Neural progenitor cell (in vitro differentiated cells): ENCODE measurements around the gene ACTBL2. TPM values are rescaled to one million over a fixed set of nuclear protein-coding genes. Genes with fewer than 3 reads are reported as not detected.

ENCODE experiments used
- DNase-seq: peaks from one replicate; pipeline ENCODE4 v3.0.0-alpha.2; 2016; ENCODE audit warnings: low spot score
- H2AFZ ChIP-seq: fragments of 200-600 bp; sonication (generic); replicated peaks from 2 replicates; pipeline ENCODE4 v1.6.1; 2016; ENCODE audit warnings: antibody characterized with exemption
- H3F3A ChIP-seq: fragments of 200-600 bp; sonication (generic); 2 replicates; pipeline ENCODE4 v1.6.1; 2016; ENCODE audit warnings: antibody characterized with exemption, low read depth
- H3K27ac ChIP-seq: fragments of 200-600 bp; sonication (generic); 2 replicates; pipeline ENCODE4 v1.5.1; 2016; ENCODE audit warnings: mild to moderate bottlenecking
- H3K27me3 ChIP-seq: fragments of 200-600 bp; sonication (generic); 2 replicates; pipeline ENCODE4 v1.6.1; 2016; ENCODE audit warnings: mild to moderate bottlenecking, moderate library complexity
- H3K36me3 ChIP-seq: fragments of 200-600 bp; sonication (generic); 2 replicates; pipeline ENCODE4 v1.5.1; 2016
- H3K4me1 ChIP-seq: fragments of 200-600 bp; sonication (generic); 2 replicates; pipeline ENCODE4 v1.6.1; 2016; ENCODE audit warnings: mixed run types
- H3K4me2 ChIP-seq: fragments of 200-600 bp; sonication (generic); 2 replicates; pipeline ENCODE4 v1.6.1; 2016
- H3K4me3 ChIP-seq: fragments of 200-600 bp; sonication (generic); 2 replicates; pipeline ENCODE4 v1.5.1; 2016
- H3K79me2 ChIP-seq: fragments of 200-600 bp; sonication (generic); 2 replicates; pipeline ENCODE4 v1.6.1; 2016; ENCODE audit warnings: low read depth
- H3K9ac ChIP-seq: fragments of 200-600 bp; sonication (generic); 2 replicates; pipeline ENCODE4 v1.6.1; 2016
- H3K9me3 ChIP-seq: fragments of 200-600 bp; sonication (generic); 2 replicates; pipeline ENCODE4 v1.5.1; 2016; ENCODE audit warnings: low read depth
- H4K20me1 ChIP-seq: fragments of 200-600 bp; sonication (generic); 2 replicates; pipeline ENCODE4 v1.6.1; 2016; ENCODE audit warnings: low read depth
- H3K27ac Mint-ChIP-seq: 3 replicates; pipeline ENCODE4 v1.8.0; 2021; ENCODE audit warnings: mixed read lengths
- H3K27me3 Mint-ChIP-seq: 2 replicates; pipeline ENCODE4 v1.8.0; 2022; ENCODE audit warnings: low read depth, mild to moderate bottlenecking, inconsistent platforms, moderate library complexity, mixed read lengths; ENCODE audit not compliant: insufficient read depth
- H3K36me3 Mint-ChIP-seq: 3 replicates; pipeline ENCODE4 v1.8.0; 2021; ENCODE audit warnings: mixed read lengths
- H3K4me1 Mint-ChIP-seq: 3 replicates; pipeline ENCODE4 v1.8.0; 2021; ENCODE audit warnings: mixed read lengths
- H3K4me3 Mint-ChIP-seq: 3 replicates; pipeline ENCODE4 v1.8.0; 2021; ENCODE audit warnings: mild to moderate bottlenecking, moderate library complexity, mixed read lengths
- H3K9me3 Mint-ChIP-seq: 3 replicates; pipeline ENCODE4 v1.8.0; 2020; ENCODE audit warnings: mixed read lengths
- EZH2 ChIP-seq: fragments of 200-600 bp; sonication (generic); IDR thresholded peaks from 2 replicates; pipeline ENCODE4 v1.6.1; 2017; ENCODE audit warnings: antibody characterized with exemption, mild to moderate bottlenecking, moderate library complexity
- EZH2phosphoT487 ChIP-seq: fragments of 200-600 bp; sonication (generic); IDR thresholded peaks from 2 replicates; pipeline ENCODE4 v1.6.1; 2017; ENCODE audit warnings: antibody characterized with exemption
- total RNA-seq: library from RNA; depleted of rRNA; stranded (reverse); fragments of >200 nt; gene quantifications from 2 replicates; pipeline ENCODE4 v1.2.3, GENCODE V29; 2015; ENCODE audit warnings: low replicate concordance
- TF ChIP-seq, protein P1 (sequence below): fragments of 200-600 bp; sonication (generic); IDR thresholded peaks from 2 replicates; pipeline ENCODE4 v1.5.1; 2017; ENCODE audit warnings: antibody characterized with exemption, mild to moderate bottlenecking

ACTBL2 gene
- total RNA-seq, result not detected in 2 replicates

GRCh38 chr5:57482671-57483106 is at the start of gene ACTBL2:
ACTBL2 (minus strand) TSS chr5:57482811; CDS start chr5:57482707, 104 bp downstream.
- Histone ChIP-seq H3K27ac (no peak within 1 kb of the TSS), H3K4me3 (no peak within 1 kb of the TSS), H3K36me3 (no peaks in the 10 kb centered on the region), H3K9me3 (no peaks in the 10 kb centered on the region), H2AFZ (no peak within 1 kb of the TSS), H3K27me3 (no peaks in the 10 kb centered on the region), H3K4me1 (no peaks in the 10 kb centered on the region), H3F3A (no peaks in the 10 kb centered on the region), H3K4me2 (no peak within 1 kb of the TSS), H3K79me2 (no peaks in the 10 kb centered on the region), H4K20me1 (no peaks in the 10 kb centered on the region), H3K9ac (no peak within 1 kb of the TSS)
- DNase-seq, result no peak
- H3K4me3 Mint-ChIP-seq, result no peak within 1 kb of the TSS
- H3K4me1 Mint-ChIP-seq, result no peaks in the 10 kb centered on the region
- peaks cover 1% of the 10 kb centered on the region for H3K9me3 Mint-ChIP-seq
- no peak within 1 kb of the TSS for H3K27ac Mint-ChIP-seq
- TF ChIP-seq, protein P1, sequence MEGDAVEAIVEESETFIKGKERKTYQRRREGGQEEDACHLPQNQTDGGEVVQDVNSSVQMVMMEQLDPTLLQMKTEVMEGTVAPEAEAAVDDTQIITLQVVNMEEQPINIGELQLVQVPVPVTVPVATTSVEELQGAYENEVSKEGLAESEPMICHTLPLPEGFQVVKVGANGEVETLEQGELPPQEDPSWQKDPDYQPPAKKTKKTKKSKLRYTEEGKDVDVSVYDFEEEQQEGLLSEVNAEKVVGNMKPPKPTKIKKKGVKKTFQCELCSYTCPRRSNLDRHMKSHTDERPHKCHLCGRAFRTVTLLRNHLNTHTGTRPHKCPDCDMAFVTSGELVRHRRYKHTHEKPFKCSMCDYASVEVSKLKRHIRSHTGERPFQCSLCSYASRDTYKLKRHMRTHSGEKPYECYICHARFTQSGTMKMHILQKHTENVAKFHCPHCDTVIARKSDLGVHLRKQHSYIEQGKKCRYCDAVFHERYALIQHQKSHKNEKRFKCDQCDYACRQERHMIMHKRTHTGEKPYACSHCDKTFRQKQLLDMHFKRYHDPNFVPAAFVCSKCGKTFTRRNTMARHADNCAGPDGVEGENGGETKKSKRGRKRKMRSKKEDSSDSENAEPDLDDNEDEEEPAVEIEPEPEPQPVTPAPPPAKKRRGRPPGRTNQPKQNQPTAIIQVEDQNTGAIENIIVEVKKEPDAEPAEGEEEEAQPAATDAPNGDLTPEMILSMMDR, result no peak
- TF ChIP-seq EZH2phosphoT487 (no peak), EZH2 (no peak)
- H3K27me3 Mint-ChIP-seq, result no peaks in the 10 kb centered on the region
- no peaks in the 10 kb centered on the region for H3K36me3 Mint-ChIP-seq

- Histone ChIP-seq H3K4me1 (no peaks in the 10 kb centered on the region), H3K9ac (no peak overlapping the region), H3K4me3 (no peak overlapping the region), H3K79me2 (no peaks in the 10 kb centered on the region), H2AFZ (no peak overlapping the region), H3K27me3 (no peaks in the 10 kb centered on the region), H3K27ac (no peak overlapping the region), H3F3A (no peaks in the 10 kb centered on the region), H3K9me3 (no peaks in the 10 kb centered on the region), H4K20me1 (no peaks in the 10 kb centered on the region), H3K4me2 (no peak overlapping the region), H3K36me3 (no peaks in the 10 kb centered on the region)
- no peak for DNase-seq
- Mint-ChIP-seq H3K36me3 (no peaks in the 10 kb centered on the region), H3K27me3 (peaks cover 4% of the 10 kb centered on the region), H3K4me1 (no peaks in the 10 kb centered on the region), H3K27ac (no peak overlapping the region), H3K9me3 (no peaks in the 10 kb centered on the region), H3K4me3 (no peak overlapping the region)
- TF ChIP-seq EZH2phosphoT487 (no peak), EZH2 (no peak)
- TF ChIP-seq, protein P1, result no peak
Measured at GRCh38 chr5:57531333-57531732, 48.7 kb upstream of the ACTBL2 start.

- H2AFZ ChIP-seq, result peak overlapping the region; percentile 40
- no peaks in the 10 kb centered on the region for H3K9me3 ChIP-seq
- H3F3A ChIP-seq, result peaks cover 6% of the 10 kb centered on the region
- no peaks in the 10 kb centered on the region for H3K36me3 ChIP-seq
- Mint-ChIP-seq H3K36me3 (no peaks in the 10 kb centered on the region), H3K27me3 (peaks cover 4% of the 10 kb centered on the region), H3K4me1 (peaks cover 7% of the 10 kb centered on the region), H3K27ac (no peak overlapping the region), H3K9me3 (no peaks in the 10 kb centered on the region), H3K4me3 (no peak overlapping the region)
- H3K9ac ChIP-seq, result no peak overlapping the region
- no peak for DNase-seq
- no peaks in the 10 kb centered on the region for H3K27me3 ChIP-seq
- no peaks in the 10 kb centered on the region for H3K79me2 ChIP-seq
- H3K27ac ChIP-seq, result no peak overlapping the region
- no peak overlapping the region for H3K4me3 ChIP-seq
- H4K20me1 ChIP-seq, result no peaks in the 10 kb centered on the region
- peaks cover 5% of the 10 kb centered on the region for H3K4me1 ChIP-seq
- TF ChIP-seq EZH2 (no peak), EZH2phosphoT487 (no peak)
- TF ChIP-seq, protein P1, result no peak
- no peak overlapping the region for H3K4me2 ChIP-seq
Measured at GRCh38 chr5:57529864-57530263, 47.3 kb upstream of the ACTBL2 start.
